HCT116 (cell line): ENCODE data around the gene PLEKHM3. TPM values are rescaled to one million over a fixed set of nuclear protein-coding genes. Genes with fewer than 3 reads are reported as not detected.

Experiments
- ATAC-seq: fragments of 200-7000 bp; cut with Tn5 transposase; 2 replicates; pipeline ENCODE4 v1.9.1; 2020; ENCODE audit warnings: mild to moderate bottlenecking, moderate library complexity
- BruUV-seq: library from RNA; stranded (reverse); fragments of 400-500 nt; replicated peaks from 2 replicates; lab custom pipeline; 2021; lab: Mats Ljungman, UMichigan
- CTCF ChIA-PET: fragments of 300-600 bp; sonication (Branson Sonifier 250); formaldehyde crosslinking; loops from one replicate; lab custom pipeline; 2021; ENCODE audit warnings: antibody characterized with exemption; lab: Charles Lee
- POLR2A ChIA-PET: fragments of 300-600, 350-600 bp; sonication (Branson Sonifier 250); formaldehyde crosslinking; loops from one replicate; lab custom pipeline; 2021; ENCODE audit warnings: antibody characterized with exemption; lab: Charles Lee
- RAD21 ChIA-PET, 2 experiments: fragments of 300-600 bp; sonication (Branson Sonifier 250); formaldehyde crosslinking; loops; one replicate each; lab custom pipeline; 2023; ENCODE audit warnings: low total read pairs in 2 of 2; ENCODE audit not compliant: uncharacterized antibody in 2 of 2, unreplicated experiment in 2 of 2, low non-redundant PET in 1 of 2; lab: Charles Lee
- DNase-seq: peaks from one replicate; pipeline ENCODE4 v3.0.0-alpha.2; 2010; ENCODE audit warnings: low read depth, low spot score
- H2AFZ ChIP-seq: fragments of 200-600 bp; shearing (Covaris generic), sonication (generic); 2 replicates; pipeline ENCODE4 v1.6.1; 2017; ENCODE audit warnings: low read depth, mixed run types, mixed read lengths, antibody characterized with exemption, low read length; ENCODE audit not compliant: poor library complexity, severe bottlenecking
- H3K27ac ChIP-seq: 2 replicates; pipeline ENCODE4 v1.5.1; 2012; ENCODE audit warnings: low read depth, low read length
- H3K27me3 ChIP-seq: fragments of 200-600 bp; sonication (generic); 2 replicates; pipeline ENCODE4 v1.6.1; 2016; ENCODE audit warnings: mixed run types, low read length, mixed read lengths; ENCODE audit not compliant: insufficient read depth
- H3K36me3 ChIP-seq, 2 experiments: fragments of 200-500 bp in 1 of 2; fragments of 200-600 bp in 1 of 2; sonication (Bioruptor generic) in 1 of 2; sonication (generic) in 1 of 2; 2 replicates each; pipeline versions ENCODE4 v1.5.1 to v1.6.1; 2014 to 2016; ENCODE audit warnings: low read length in 2 of 2, inconsistent platforms in 1 of 2, mixed read lengths in 1 of 2, mixed run types in 1 of 2; ENCODE audit not compliant: insufficient read depth in 2 of 2, control insufficient read depth in 1 of 2
- H3K4me1 ChIP-seq, 2 experiments: fragments of 200-600 bp in 1 of 2; sonication (generic) in 1 of 2; 2 replicates each; pipeline versions ENCODE4 v1.5.1 to v1.6.1; 2012 to 2017; ENCODE audit warnings: low read length in 2 of 2, inconsistent platforms in 1 of 2, mild to moderate bottlenecking in 1 of 2, mixed read lengths in 1 of 2, mixed run types in 1 of 2, moderate library complexity in 1 of 2; ENCODE audit not compliant: insufficient read depth in 2 of 2, control insufficient read depth in 1 of 2
- H3K4me2 ChIP-seq: fragments of 200-600 bp; sonication (generic); 2 replicates; pipeline ENCODE4 v1.6.1; 2017; ENCODE audit warnings: mixed run types, low read length, mixed read lengths
- H3K4me3 ChIP-seq, 2 experiments: fragments of 200-600 bp in 1 of 2; sonication (generic) in 1 of 2; replicated peaks in 1 of 2; 2 replicates each; pipeline ENCODE4 v1.5.1; 2011 to 2016; ENCODE audit warnings: low read length in 2 of 2, control low read depth in 1 of 2, low read depth in 1 of 2, mild to moderate bottlenecking in 1 of 2, mixed read lengths in 1 of 2, mixed run types in 1 of 2
- H3K79me2 ChIP-seq: fragments of 200-600 bp; sonication (generic); 2 replicates; pipeline ENCODE4 v1.6.1; 2017; ENCODE audit warnings: mild to moderate bottlenecking, mixed run types, low read length, moderate library complexity, mixed read lengths; ENCODE audit not compliant: insufficient read depth
- H3K9ac ChIP-seq: fragments of 200-600 bp; sonication (generic); 2 replicates; pipeline ENCODE4 v1.6.1; 2016; ENCODE audit warnings: low read length, mixed read lengths
- H3K9me2 ChIP-seq: fragments of 200-600 bp; sonication (generic), shearing (Covaris generic); 2 replicates; pipeline ENCODE4 v1.6.1; 2017; ENCODE audit warnings: mixed run types, mild to moderate bottlenecking, moderate library complexity; ENCODE audit not compliant: insufficient read depth
- H3K9me3 ChIP-seq, 2 experiments: fragments of 200-500 bp in 1 of 2; fragments of 200-600 bp in 1 of 2; sonication (Bioruptor generic) in 1 of 2; sonication (generic) in 1 of 2; 2 replicates each; pipeline ENCODE4 v1.6.1; 2014 to 2017; ENCODE audit warnings: low read length in 2 of 2, mixed read lengths in 2 of 2, inconsistent platforms in 1 of 2, low read depth in 1 of 2, mild to moderate bottlenecking in 1 of 2, mixed run types in 1 of 2, moderate library complexity in 1 of 2; ENCODE audit not compliant: control insufficient read depth in 1 of 2, insufficient read depth in 1 of 2
- H4K20me1 ChIP-seq: fragments of 200-600 bp; sonication (generic), shearing (Covaris generic); 2 replicates; pipeline ENCODE4 v1.6.1; 2017; ENCODE audit warnings: mixed run types, mild to moderate bottlenecking, moderate library complexity; ENCODE audit not compliant: insufficient read depth
- ATF3 ChIP-seq: IDR thresholded peaks from 2 replicates; pipeline ENCODE4 v1.6.1; 2012
- CBX3 ChIP-seq: IDR thresholded peaks from 2 replicates; pipeline ENCODE4 v1.6.1; 2012; ENCODE audit warnings: low read depth
- CEBPB ChIP-seq: IDR thresholded peaks from 2 replicates; pipeline ENCODE4 v1.6.1; 2012; ENCODE audit warnings: low read depth
- CTCF ChIP-seq, 3 experiments: fragments of 200-600 bp in 1 of 3; sonication (generic) in 1 of 3; IDR thresholded peaks in 2 of 3; conservative IDR thresholded peaks in 1 of 3; 2 replicates each; pipeline ENCODE4 v1.5.1; 2012 to 2017; ENCODE audit warnings: low read depth in 2 of 3, low read length in 2 of 3, antibody characterized with exemption in 1 of 3, borderline replicate concordance in 1 of 3, control low read depth in 1 of 3, mild to moderate bottlenecking in 1 of 3, mixed read lengths in 1 of 3, mixed run types in 1 of 3, moderate library complexity in 1 of 3; ENCODE audit not compliant: insufficient read depth in 1 of 3
- EGR1 ChIP-seq: IDR thresholded peaks from 2 replicates; pipeline ENCODE4 v1.6.1; 2012; ENCODE audit warnings: low read depth
- ELF1 ChIP-seq: IDR thresholded peaks from 2 replicates; pipeline ENCODE4 v1.6.1; 2012; ENCODE audit warnings: low read depth, borderline replicate concordance
- EZH2phosphoT487 ChIP-seq: fragments of 200-600 bp; IDR thresholded peaks from 2 replicates; pipeline ENCODE4 v1.6.1; 2018; ENCODE audit warnings: antibody characterized with exemption, borderline replicate concordance
- FOSL1 ChIP-seq: IDR thresholded peaks from 2 replicates; pipeline ENCODE4 v1.6.1; 2012; ENCODE audit warnings: low read depth
- JUND ChIP-seq: IDR thresholded peaks from 2 replicates; pipeline ENCODE4 v1.6.1; 2012
- POLR2A ChIP-seq: IDR thresholded peaks from 2 replicates; pipeline ENCODE4 v1.7.0; 2011; ENCODE audit warnings: borderline replicate concordance; ENCODE audit not compliant: insufficient read depth, insufficient read length; ENCODE audit errors: extremely low read depth
- POLR2AphosphoS5 ChIP-seq: IDR thresholded peaks from 2 replicates; pipeline ENCODE4 v1.6.1; 2011; ENCODE audit warnings: mild to moderate bottlenecking, low read depth, low read length, moderate library complexity
- RAD21 ChIP-seq: IDR thresholded peaks from 2 replicates; pipeline ENCODE4 v1.6.1; 2012; ENCODE audit warnings: low read depth, mild to moderate bottlenecking
- REST ChIP-seq: IDR thresholded peaks from 2 replicates; pipeline ENCODE4 v1.6.1; 2012; ENCODE audit warnings: low read depth
- SIN3A ChIP-seq: IDR thresholded peaks from 2 replicates; pipeline ENCODE4 v1.6.1; 2012; ENCODE audit warnings: low read depth
- SP1 ChIP-seq: IDR thresholded peaks from 2 replicates; pipeline ENCODE4 v1.6.1; 2012; ENCODE audit warnings: low read depth
- SRF ChIP-seq: IDR thresholded peaks from 2 replicates; pipeline ENCODE4 v1.6.1; 2012; ENCODE audit warnings: low read depth
- TCF7L2 ChIP-seq: IDR thresholded peaks from 2 replicates; pipeline ENCODE4 v1.7.0; 2011; ENCODE audit warnings: borderline replicate concordance, inconsistent platforms; ENCODE audit not compliant: insufficient read depth, insufficient read length; ENCODE audit errors: extremely low read depth
- YY1 ChIP-seq: IDR thresholded peaks from 2 replicates; pipeline ENCODE4 v1.6.1; 2011; ENCODE audit warnings: low read length, low read depth, moderate library complexity, mild to moderate bottlenecking; ENCODE audit not compliant: insufficient replicate concordance; ENCODE audit errors: extremely low read depth
- ZBTB33 ChIP-seq: IDR thresholded peaks from 2 replicates; pipeline ENCODE4 v1.6.1; 2011; ENCODE audit warnings: mild to moderate bottlenecking, low read length, moderate library complexity; ENCODE audit not compliant: insufficient replicate concordance; ENCODE audit errors: extremely low read depth
- ZNF274 ChIP-seq: fragments of 200-500 bp; sonication (Bioruptor generic); IDR thresholded peaks from 2 replicates; pipeline ENCODE4 v1.6.1; 2014; ENCODE audit warnings: mild to moderate bottlenecking, low read depth, low read length, inconsistent platforms
- intact Hi-C: fragments of 100-400 bp; cut with micrococcal nuclease; formaldehyde crosslinking; loops from 2 replicates; pipeline ENCODE4 v1.10.0; 2022
- total RNA-seq: library from RNA; stranded (reverse); gene quantifications from one replicate; pipeline ENCODE4 v1.2.1, GENCODE V29; 2021; ENCODE audit not compliant: unreplicated experiment

The PLEKHM3 gene
- total RNA-seq, 1 experiment from 2014 or later = 6.3 TPM

GRCh38 chr2:207897541-207898353 lies 127.6 kb downstream of the PLEKHM3 start:
- DNase-seq (no peak), ATAC-seq (no peak)
- ChIA-PET CTCF (no interaction called here), POLR2A (no interaction called here), RAD21 (no interaction called here)
- Histone ChIP-seq H3K4me1 (no peaks in the 10 kb centered on the region), H2AFZ (no peak overlapping the region), H3K4me3 (no peak overlapping the region), H3K79me2 (no peaks in the 10 kb centered on the region), H3K36me3 (no peaks in the 10 kb centered on the region), H3K27me3 (no peaks in the 10 kb centered on the region), H3K27ac (no peak overlapping the region), H3K4me2 (no peak overlapping the region), H3K9ac (no peak overlapping the region), H3K9me3 (no peaks in the 10 kb centered on the region), H3K9me2 (no peaks in the 10 kb centered on the region), H4K20me1 (no peaks in the 10 kb centered on the region)
- intact Hi-C loops = no loop called here
- TF ChIP-seq CBX3 (no peak), CTCF (IDR thresholded peaks at IDR 0.05 in 2 of 3, conservative IDR thresholded peaks at IDR 0.05 in 1 of 3; ENCODE audit: borderline replicate concordance in 1 of 3, insufficient read depth in 1 of 3, low read depth in 2 of 3, low read length in 2 of 3) (no peak), TCF7L2 (no peak), SIN3A (no peak), YY1 (no peak), ZNF274 (no peak), CEBPB (no peak), FOSL1 (no peak), EZH2phosphoT487 (no peak), JUND (no peak), SRF (no peak), ZBTB33 (no peak), ELF1 (no peak), REST (no peak), EGR1 (no peak), ATF3 (no peak), POLR2AphosphoS5 (no peak), SP1 (no peak), POLR2A (no peak), RAD21 (no peak)
- no TSS peak for BruUV-seq
